SK-N-SH (cell line): ENCODE data around the gene PSMD1. TPM values are rescaled to one million over a fixed set of nuclear protein-coding genes. Genes with fewer than 3 reads are reported as not detected.

Experiments
- CTCF ChIA-PET: fragments of 300-600, 350-600 bp; formaldehyde crosslinking; extraction: SDS; loops from one replicate; lab custom pipeline; 2021; lab: Yijun Ruan, JAX
- POLR2A ChIA-PET: fragments of 350-600 bp; sonication (Branson Sonifier 250); formaldehyde crosslinking; extraction: SDS; loops from one replicate; lab custom pipeline; 2020; ENCODE audit warnings: antibody characterized with exemption, inconsistent platforms; lab: Yijun Ruan, JAX
- DNase-seq: peaks from one replicate; pipeline ENCODE4 v3.0.0; 2012
- H2AFZ ChIP-seq: fragments of 200-600 bp; sonication (generic); 2 replicates; pipeline ENCODE4 v1.8.1; 2016; ENCODE audit warnings: antibody characterized with exemption, mild to moderate bottlenecking, low read depth
- H3F3A ChIP-seq: fragments of 200-600 bp; sonication (generic); replicated peaks from 2 replicates; pipeline ENCODE3; 2016; ENCODE audit warnings: antibody characterized with exemption, mild to moderate bottlenecking; ENCODE audit not compliant: insufficient read depth
- H3K27ac ChIP-seq, 2 experiments: fragments of 200-500 bp in 1 of 2; fragments of 200-600 bp in 1 of 2; sonication (Bioruptor generic) in 1 of 2; sonication (generic), shearing (Covaris generic) in 1 of 2; 2 replicates each; pipeline versions ENCODE4 v1.5.1 to v1.6.1; 2014 to 2016; ENCODE audit warnings: low read depth in 2 of 2, inconsistent platforms in 1 of 2, low read length in 1 of 2, mild to moderate bottlenecking in 1 of 2, mixed read lengths in 1 of 2
- H3K27me3 ChIP-seq: fragments of 200-600 bp; sonication (generic), shearing (Covaris generic); 2 replicates; pipeline ENCODE4 v1.6.1; 2016; ENCODE audit warnings: mixed run types; ENCODE audit not compliant: insufficient read depth
- H3K36me3 ChIP-seq, 2 experiments: fragments of 200-500 bp in 1 of 2; fragments of 200-600 bp in 1 of 2; sonication (Bioruptor generic) in 1 of 2; sonication (generic) in 1 of 2; replicated peaks in 1 of 2; 2 replicates each; pipeline versions ENCODE3 to v1.5.1; 2014 to 2016; ENCODE audit warnings: low read length in 1 of 2, mild to moderate bottlenecking in 1 of 2; ENCODE audit not compliant: insufficient read depth in 2 of 2, control insufficient read depth in 1 of 2
- H3K4me1 ChIP-seq, 2 experiments: fragments of 200-500 bp in 1 of 2; fragments of 200-600 bp in 1 of 2; sonication (Bioruptor generic) in 1 of 2; sonication (generic), shearing (Covaris generic) in 1 of 2; 2 replicates each; pipeline versions ENCODE4 v1.5.1 to v1.6.1; 2014 to 2016; ENCODE audit warnings: low read depth in 1 of 2, low read length in 1 of 2, mixed run types in 1 of 2; ENCODE audit not compliant: insufficient read depth in 2 of 2, control insufficient read depth in 1 of 2
- H3K4me2 ChIP-seq: fragments of 200-600 bp; sonication (generic), shearing (Covaris generic); 2 replicates; pipeline ENCODE4 v1.6.1; 2017; ENCODE audit warnings: mixed run types
- H3K4me3 ChIP-seq, 2 experiments: fragments of 200-500 bp in 1 of 2; fragments of 200-600 bp in 1 of 2; sonication (Bioruptor generic) in 1 of 2; sonication (generic), shearing (Covaris generic) in 1 of 2; 2 replicates each; pipeline versions ENCODE4 v1.5.1 to v1.8.1; 2014 to 2016; ENCODE audit warnings: low read depth in 2 of 2, inconsistent platforms in 1 of 2, low read length in 1 of 2, mild to moderate bottlenecking in 1 of 2, mixed read lengths in 1 of 2, moderate library complexity in 1 of 2
- H3K79me2 ChIP-seq: fragments of 200-600 bp; sonication (generic); 2 replicates; pipeline ENCODE4 v1.8.1; 2017; ENCODE audit warnings: mild to moderate bottlenecking; ENCODE audit not compliant: insufficient read depth
- H3K9ac ChIP-seq: fragments of 200-600 bp; sonication (generic); 2 replicates; pipeline ENCODE4 v1.6.1; 2017; ENCODE audit warnings: mixed run types
- H3K9me2 ChIP-seq: fragments of 200-600 bp; sonication (generic); 2 replicates; pipeline ENCODE4 v1.6.1; 2017; ENCODE audit warnings: mixed run types
- H3K9me3 ChIP-seq: fragments of 200-600 bp; sonication (generic); 2 replicates; pipeline ENCODE4 v1.6.1; 2017; ENCODE audit warnings: mixed run types, mild to moderate bottlenecking, moderate library complexity
- H4K20me1 ChIP-seq: fragments of 200-600 bp; sonication (generic); 2 replicates; pipeline ENCODE4 v1.6.1; 2017; ENCODE audit warnings: mild to moderate bottlenecking, mixed run types; ENCODE audit not compliant: insufficient read depth
- CTCF ChIP-seq: fragments of 200-600 bp; sonication (generic); IDR thresholded peaks from 2 replicates; pipeline ENCODE4 v1.6.1; 2017; ENCODE audit warnings: antibody characterized with exemption, mild to moderate bottlenecking, moderate library complexity
- EP300 ChIP-seq, 2 experiments: IDR thresholded peaks; 2 replicates each; pipeline versions ENCODE4 v1.4.0 to v1.6.1; 2012; ENCODE audit warnings: borderline replicate concordance in 1 of 2, low read depth in 1 of 2, low read length in 1 of 2
- EZH2phosphoT487 ChIP-seq: fragments of 200-600 bp; sonication (generic); IDR thresholded peaks from 2 replicates; pipeline ENCODE4 v1.6.1; 2017; ENCODE audit warnings: low read depth, mixed run types, mild to moderate bottlenecking, antibody characterized with exemption, moderate library complexity, borderline replicate concordance
- FOXM1 ChIP-seq: IDR thresholded peaks from 2 replicates; pipeline ENCODE4 v1.4.0; 2012; ENCODE audit warnings: low read depth, mild to moderate bottlenecking
- JUND ChIP-seq: IDR thresholded peaks from 2 replicates; pipeline ENCODE4 v1.4.0; 2012
- RAD21 ChIP-seq: IDR thresholded peaks from 2 replicates; pipeline ENCODE4 v1.6.1; 2012; ENCODE audit warnings: mild to moderate bottlenecking, low read length
- RCOR1 ChIP-seq: fragments of 150-350 bp; IDR thresholded peaks from 2 replicates; pipeline ENCODE4 v1.6.1; 2017; ENCODE audit warnings: antibody characterized with exemption, low read length
- RXRA ChIP-seq: IDR thresholded peaks from 2 replicates; pipeline ENCODE4 v1.4.0; 2012; ENCODE audit warnings: low read depth, mild to moderate bottlenecking, borderline replicate concordance
- TAF1 ChIP-seq: IDR thresholded peaks from 2 replicates; pipeline ENCODE4 v1.6.1; 2012; ENCODE audit warnings: low read depth, mild to moderate bottlenecking, low read length, moderate library complexity, borderline replicate concordance
- TCF12 ChIP-seq: IDR thresholded peaks from 2 replicates; pipeline ENCODE4 v1.4.0; 2012
- USF1 ChIP-seq: IDR thresholded peaks from 2 replicates; pipeline ENCODE4 v1.4.0; 2012; ENCODE audit warnings: low read depth, borderline replicate concordance
- USF2 ChIP-seq: fragments of 150-350 bp; IDR thresholded peaks from 2 replicates; pipeline ENCODE4 v1.6.1; 2017; ENCODE audit warnings: antibody characterized with exemption, low read length, low read depth, borderline replicate concordance
- ZBTB33 ChIP-seq: IDR thresholded peaks from 2 replicates; pipeline ENCODE4 v1.4.0; 2012; ENCODE audit warnings: low read depth, borderline replicate concordance
- WGBS: methylation state at CpG from one replicate; pipeline ENCODE4 v1.1.6; 2017; ENCODE audit warnings: low lambda C conversion rate; 5-methylcytosine and 5-hydroxymethylcytosine counted together
- polyA plus RNA-seq, 3 experiments: library from polyadenylated mRNA; depleted of rRNA; stranded (reverse); fragments of >200 nt; gene quantifications; 2 replicates each; pipeline ENCODE4 v1.2.3, GENCODE V29; 2012

The PSMD1 gene
- polyA plus RNA-seq, 1 of the 3 experiments (the other 2 are of a cell fraction), result 92.3 TPM

- TF ChIP-seq CTCF (no peak), FOXM1 (no peak)
Measured at GRCh38 chr2:231163011-231163410, 106.3 kb downstream of the PSMD1 start (continued).

- WGBS, result 87% methylated on average over 4 of the region's 4 CpGs
- CTCF ChIA-PET, result no interaction called here
- 0 out of 2 replicates have a peak, but pooled peaks cover 4% of the 10 kb centered on the region for H3K79me2 ChIP-seq
- H3K4me1 ChIP-seq, result peaks cover 6 to 21% of the 10 kb centered on the region in 2 experiments
- H4K20me1 ChIP-seq, result no peaks in the 10 kb centered on the region
- no peak for TF ChIP-seq JUND
- no peak overlapping the region for H2AFZ ChIP-seq
- peaks cover 28% of the 10 kb centered on the region for H3F3A ChIP-seq
- H3K27me3 ChIP-seq, result no peaks in the 10 kb centered on the region
- H3K36me3 ChIP-seq, result peaks cover 42 to 49% of the 10 kb centered on the region in 2 experiments
- peak overlapping the region; percentile 43 to 98; a peak in 2 of 4 replicates for H3K27ac ChIP-seq
- POLR2A ChIA-PET, result no interaction called here
- H3K4me3 ChIP-seq, result no peak overlapping the region
- DNase-seq, result no peak
- H3K9ac ChIP-seq, result no peak overlapping the region
- no peaks in the 10 kb centered on the region for H3K9me3 ChIP-seq
- no peaks in the 10 kb centered on the region for H3K9me2 ChIP-seq
- no peak overlapping the region for H3K4me2 ChIP-seq
Measured at GRCh38 chr2:231163414-231164095, 106.9 kb downstream of the PSMD1 start.

- Histone ChIP-seq H3K9me2 (no peaks in the 10 kb centered on the region), H3K9ac (no peak overlapping the region), H2AFZ (no peak overlapping the region), H3K27ac (peak overlapping the region; percentile 82 to 96; a peak in 2 of 4 replicates), H3F3A (peaks cover 9% of the 10 kb centered on the region), H3K4me3 (no peak overlapping the region), H3K36me3 (peaks cover 55 to 59% of the 10 kb centered on the region in 2 experiments), H3K9me3 (no peaks in the 10 kb centered on the region), H4K20me1 (no peaks in the 10 kb centered on the region), H3K4me1 (peaks cover 12 to 14% of the 10 kb centered on the region in 2 experiments), H3K27me3 (no peaks in the 10 kb centered on the region), H3K79me2 (0 out of 2 replicates have a peak, but pooled peaks cover 4% of the 10 kb centered on the region), H3K4me2 (no peak overlapping the region)
- 74% methylated on average over 6 of the region's 6 CpGs for WGBS
- no peak for DNase-seq
- ChIA-PET CTCF (interaction anchor here (1.0 to 1.5 kb wide), 3 partner anchors 14 to 64 kb away, joined by 5 to 8 read pairs (median 5); no protein-coding TSS in a partner anchor), POLR2A (no interaction called here)
- TF ChIP-seq RAD21, result no peak
- TF ChIP-seq EZH2phosphoT487, result no peak
- no peak for TF ChIP-seq EP300 (IDR thresholded peaks at IDR 0.05; ENCODE audit: borderline replicate concordance in 1 of 2, low read depth in 1 of 2, low read length in 1 of 2)
- no peak for TF ChIP-seq ZBTB33
- TF ChIP-seq USF1, result no peak
- no peak for TF ChIP-seq FOXM1
- no peak for TF ChIP-seq TCF12
- no peak for TF ChIP-seq USF2
- TF ChIP-seq RCOR1, result no peak
- TF ChIP-seq TAF1, result no peak
- TF ChIP-seq CTCF, result no peak
- TF ChIP-seq RXRA, result no peak
Measured at GRCh38 chr2:231167745-231168459, 111.2 kb downstream of the PSMD1 start.
